DOHH2 (cell line): Measurements from ENCODE around the gene RBM17.

Experiments
- H3F3A ChIP-seq: fragments of 200-600 bp; sonication (generic), shearing (Covaris generic); 2 replicates; pipeline ENCODE4 v1.6.0; 2016; ENCODE audit warnings: antibody characterized with exemption, mild to moderate bottlenecking; ENCODE audit not compliant: control insufficient read depth, insufficient read depth
- H3K27ac ChIP-seq: fragments of 200-600 bp; sonication (generic); 2 replicates; pipeline ENCODE4 v1.5.1; 2014; ENCODE audit warnings: low read depth, mild to moderate bottlenecking, low read length, moderate library complexity
- H3K27me3 ChIP-seq: fragments of 200-600 bp; sonication (generic); 2 replicates; pipeline ENCODE4 v1.6.1; 2014; ENCODE audit warnings: mild to moderate bottlenecking, low read length, mixed read lengths; ENCODE audit not compliant: control insufficient read depth
- H3K36me3 ChIP-seq: fragments of 200-600 bp; sonication (generic); 2 replicates; pipeline ENCODE4 v1.6.1; 2014; ENCODE audit warnings: mild to moderate bottlenecking, low read length, moderate library complexity, mixed read lengths; ENCODE audit not compliant: control insufficient read depth
- H3K4me1 ChIP-seq: fragments of 200-600 bp; sonication (generic); 2 replicates; pipeline ENCODE4 v1.6.1; 2014; ENCODE audit warnings: mild to moderate bottlenecking, low read length, mixed read lengths; ENCODE audit not compliant: control insufficient read depth
- H3K4me2 ChIP-seq: fragments of 200-600 bp; sonication (generic); 2 replicates; pipeline ENCODE4 v1.6.0; 2014; ENCODE audit warnings: mild to moderate bottlenecking, low read length, moderate library complexity
- H3K4me3 ChIP-seq: fragments of 200-600 bp; sonication (generic); 2 replicates; pipeline ENCODE4 v1.5.1; 2014; ENCODE audit warnings: mild to moderate bottlenecking, low read length, mixed read lengths
- H3K79me2 ChIP-seq: fragments of 200-600 bp; sonication (generic); 2 replicates; pipeline ENCODE4 v1.6.1; 2014; ENCODE audit warnings: mild to moderate bottlenecking, low read length, mixed read lengths; ENCODE audit not compliant: control insufficient read depth
- H3K9me2 ChIP-seq: fragments of 200-600 bp; sonication (generic); replicated peaks from 2 replicates; pipeline ENCODE4 v1.6.1; 2014; ENCODE audit warnings: mild to moderate bottlenecking, low read length, mixed read lengths; ENCODE audit not compliant: control insufficient read depth
- H3K9me3 ChIP-seq: fragments of 200-600 bp; sonication (generic); 2 replicates; pipeline ENCODE4 v1.6.1; 2014; ENCODE audit warnings: antibody characterized with exemption, low read length, mixed read lengths; ENCODE audit not compliant: control insufficient read depth, insufficient read depth
- H4K20me1 ChIP-seq: fragments of 200-600 bp; sonication (generic); 2 replicates; pipeline ENCODE4 v1.6.0; 2014; ENCODE audit warnings: low read depth, mild to moderate bottlenecking, antibody characterized with exemption, low read length, moderate library complexity; ENCODE audit not compliant: control insufficient read depth, insufficient read depth
- EZH2phosphoT487 ChIP-seq: fragments of 200-600 bp; sonication (generic); IDR thresholded peaks from 2 replicates; pipeline ENCODE4 v1.6.1; 2017; ENCODE audit warnings: borderline replicate concordance, mild to moderate bottlenecking, antibody characterized with exemption, low read length, moderate library complexity, mixed read lengths
- TF ChIP-seq, protein P1 (sequence below): fragments of 200-600 bp; sonication (generic); IDR thresholded peaks from one replicate; pipeline ENCODE4 v1.5.1; 2014; ENCODE audit warnings: antibody characterized with exemption, mild to moderate bottlenecking, low read depth, low read length; ENCODE audit not compliant: poor library complexity, severe bottlenecking

RBM17 gene

DNA sequence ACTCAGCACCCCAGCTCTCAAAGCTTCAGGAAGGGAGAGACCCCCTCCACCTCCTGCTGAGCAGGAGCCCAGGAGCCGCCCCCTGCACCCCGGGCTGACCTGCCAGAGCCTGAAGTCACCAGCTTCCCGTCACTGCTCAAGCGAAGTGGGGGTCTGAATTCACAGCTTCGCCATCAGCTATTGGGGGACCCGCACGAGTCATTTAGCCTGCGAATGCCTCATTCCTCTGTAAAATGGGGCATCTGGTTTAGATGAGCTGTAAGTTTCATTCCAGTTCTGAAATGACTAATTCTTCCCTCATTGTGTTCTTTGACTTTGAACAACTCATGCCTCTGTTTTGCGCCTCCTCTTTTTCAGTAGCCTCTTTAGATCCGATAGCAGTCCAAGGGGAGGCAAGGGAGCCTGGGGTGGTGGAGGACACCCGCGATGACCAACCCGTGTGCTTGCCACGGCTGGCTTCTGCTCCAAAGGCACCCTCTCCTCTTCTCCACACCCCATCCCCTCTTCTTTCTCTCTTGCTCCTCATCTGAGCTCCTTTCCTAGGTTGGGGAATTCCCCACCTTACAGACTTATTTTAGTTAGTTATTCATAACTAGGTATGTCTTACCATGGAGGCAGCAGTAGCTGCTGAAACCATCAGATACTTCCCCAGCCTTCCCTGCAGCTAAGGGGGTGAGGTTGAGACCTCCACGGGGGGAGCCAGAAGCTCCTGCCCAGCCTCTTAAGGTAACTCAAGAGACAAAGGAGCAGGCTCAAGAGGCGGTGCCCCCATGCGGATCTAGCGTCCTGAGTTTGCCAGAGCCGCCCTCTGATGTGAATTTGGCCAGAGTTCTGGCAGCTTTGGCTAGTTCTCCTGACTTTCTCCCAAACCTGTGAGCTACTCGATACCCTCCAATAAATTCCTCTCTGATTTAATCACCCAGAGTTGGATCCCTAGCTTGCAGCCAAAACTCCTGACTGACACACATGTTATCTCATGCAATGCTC, 47.7 kb downstream of the RBM17 start:
- Histone ChIP-seq H4K20me1 (no peaks in the 10 kb centered on the region), H3F3A (no peaks in the 10 kb centered on the region), H3K4me2 (no peak overlapping the region), H3K36me3 (no peaks in the 10 kb centered on the region), H3K79me2 (no peaks in the 10 kb centered on the region), H3K27ac (no peak overlapping the region), H3K4me3 (no peak overlapping the region), H3K9me2 (no peaks in the 10 kb centered on the region), H3K27me3 (peaks cover 75% of the 10 kb centered on the region), H3K9me3 (no peaks in the 10 kb centered on the region), H3K4me1 (peaks cover 20% of the 10 kb centered on the region)
- TF ChIP-seq EZH2phosphoT487 = no peak; the same call in 1 of the 2 replicates
- TF ChIP-seq, protein P1, sequence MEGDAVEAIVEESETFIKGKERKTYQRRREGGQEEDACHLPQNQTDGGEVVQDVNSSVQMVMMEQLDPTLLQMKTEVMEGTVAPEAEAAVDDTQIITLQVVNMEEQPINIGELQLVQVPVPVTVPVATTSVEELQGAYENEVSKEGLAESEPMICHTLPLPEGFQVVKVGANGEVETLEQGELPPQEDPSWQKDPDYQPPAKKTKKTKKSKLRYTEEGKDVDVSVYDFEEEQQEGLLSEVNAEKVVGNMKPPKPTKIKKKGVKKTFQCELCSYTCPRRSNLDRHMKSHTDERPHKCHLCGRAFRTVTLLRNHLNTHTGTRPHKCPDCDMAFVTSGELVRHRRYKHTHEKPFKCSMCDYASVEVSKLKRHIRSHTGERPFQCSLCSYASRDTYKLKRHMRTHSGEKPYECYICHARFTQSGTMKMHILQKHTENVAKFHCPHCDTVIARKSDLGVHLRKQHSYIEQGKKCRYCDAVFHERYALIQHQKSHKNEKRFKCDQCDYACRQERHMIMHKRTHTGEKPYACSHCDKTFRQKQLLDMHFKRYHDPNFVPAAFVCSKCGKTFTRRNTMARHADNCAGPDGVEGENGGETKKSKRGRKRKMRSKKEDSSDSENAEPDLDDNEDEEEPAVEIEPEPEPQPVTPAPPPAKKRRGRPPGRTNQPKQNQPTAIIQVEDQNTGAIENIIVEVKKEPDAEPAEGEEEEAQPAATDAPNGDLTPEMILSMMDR = no peak

DNA sequence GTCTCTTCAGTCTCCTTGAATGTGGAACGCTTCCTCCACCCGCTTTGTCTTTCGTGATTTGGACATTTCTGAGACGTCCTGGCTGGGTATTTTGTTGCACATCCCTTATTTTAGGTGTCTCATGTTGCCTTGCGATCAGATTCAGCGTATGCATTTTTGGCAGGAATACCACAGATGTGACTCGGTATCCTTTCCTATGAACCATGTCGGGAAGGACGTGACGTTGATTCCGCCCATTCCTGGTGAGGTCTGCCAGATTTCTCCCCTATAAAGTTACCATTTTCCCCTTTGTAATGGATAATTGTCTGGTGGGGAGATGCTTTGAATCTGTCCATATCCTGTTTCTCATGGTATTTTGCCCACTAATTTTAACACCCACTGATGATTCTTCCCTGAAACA, 49.6 kb downstream of the RBM17 start:
- Histone ChIP-seq H3K27me3 (peaks cover 77% of the 10 kb centered on the region), H3K9me2 (no peaks in the 10 kb centered on the region), H3K9me3 (no peaks in the 10 kb centered on the region), H3K36me3 (no peaks in the 10 kb centered on the region), H3K79me2 (no peaks in the 10 kb centered on the region), H3K4me1 (peaks cover 24% of the 10 kb centered on the region), H4K20me1 (no peaks in the 10 kb centered on the region), H3K4me2 (no peak overlapping the region), H3F3A (0 out of 2 replicates have a peak, but pooled peaks cover under 1% of the 10 kb centered on the region), H3K27ac (no peak overlapping the region), H3K4me3 (no peak overlapping the region)
- TF ChIP-seq, protein P1 = no peak
- TF ChIP-seq EZH2phosphoT487 = no peak

DNA sequence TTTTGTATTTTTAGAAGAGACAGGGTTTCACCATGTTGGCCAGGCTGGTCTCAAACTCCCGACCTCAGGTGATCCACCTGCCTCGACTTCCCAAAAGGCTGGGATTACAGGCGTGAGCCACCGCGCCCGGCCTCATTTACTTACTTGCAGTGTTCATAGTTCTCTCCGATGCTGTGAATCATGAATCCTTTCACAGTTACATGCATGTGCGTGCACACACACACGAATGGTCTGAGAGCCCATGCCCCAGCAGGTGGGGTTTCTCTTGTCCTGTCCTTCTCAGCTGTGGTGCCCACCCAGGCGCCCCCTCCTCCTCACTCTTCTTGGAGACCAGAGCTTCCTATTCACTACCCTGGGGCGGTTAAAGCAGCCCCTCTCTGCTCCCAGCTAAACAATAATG, 50.6 kb downstream of the RBM17 start:
- Histone ChIP-seq H3K4me2 (no peak overlapping the region), H3K79me2 (no peaks in the 10 kb centered on the region), H3K9me2 (no peaks in the 10 kb centered on the region), H3K27me3 (peaks cover 69% of the 10 kb centered on the region), H4K20me1 (no peaks in the 10 kb centered on the region), H3K9me3 (no peaks in the 10 kb centered on the region), H3K4me1 (peaks cover 32% of the 10 kb centered on the region), H3K27ac (no peak overlapping the region), H3K36me3 (no peaks in the 10 kb centered on the region), H3K4me3 (no peak overlapping the region), H3F3A (0 out of 2 replicates have a peak, but pooled peaks cover 3% of the 10 kb centered on the region)
- TF ChIP-seq, protein P1 = no peak
- TF ChIP-seq EZH2phosphoT487 = no peak
